ENCODE measurements around the gene MON2. TPM values are rescaled to one million over a fixed set of nuclear protein-coding genes. Genes with fewer than 3 reads are reported as not detected.

The MON2 gene
- total RNA-seq, 1 donor from 2014 or later: 62.3 TPM

DNA sequence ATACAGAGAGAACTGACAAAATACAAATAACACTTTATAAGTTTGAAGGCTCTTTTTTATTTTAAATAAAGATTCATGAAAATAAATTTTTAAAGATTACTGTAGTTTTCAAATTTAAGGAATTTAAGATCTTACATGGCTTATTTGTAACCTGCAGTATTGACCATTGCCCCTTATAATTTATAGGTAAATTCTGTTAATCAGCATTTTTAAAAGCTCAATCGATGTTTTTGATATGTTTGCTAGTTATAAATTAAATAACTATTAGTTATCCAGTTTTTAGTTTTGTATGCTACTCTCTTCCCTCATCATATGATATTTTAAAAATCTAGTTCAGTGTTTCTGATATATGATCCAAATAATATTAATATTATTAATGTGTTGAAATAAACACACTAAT is 109.9 kb downstream of the MON2 start:
- no peaks in the 10 kb centered on the region for H3K4me1 Mint-ChIP-seq
- H3K4me3 Mint-ChIP-seq: no peak overlapping the region
- H2AFZ ChIP-seq (replicated peaks): no peak overlapping the region
- no peaks in the 10 kb centered on the region for H3K4me1 ChIP-seq
- H3K79me2 ChIP-seq (ENCODE audit: low read depth): no peaks in the 10 kb centered on the region
- H3K4me3 ChIP-seq: no peak overlapping the region
- no peaks in the 10 kb centered on the region for H3K27me3 ChIP-seq
- H3K27ac Mint-ChIP-seq: no peak overlapping the region
- no peaks in the 10 kb centered on the region for H3K27me3 Mint-ChIP-seq (ENCODE audit: insufficient read depth, low read depth)
- H3K27ac ChIP-seq: no peak overlapping the region
- no peaks in the 10 kb centered on the region for H3K9me3 ChIP-seq (ENCODE audit: low read depth)
- H3K9ac ChIP-seq: no peak overlapping the region
- DNase-seq (ENCODE audit: low spot score): no peak
- no peaks in the 10 kb centered on the region for H4K20me1 ChIP-seq (ENCODE audit: low read depth)
- H3K4me2 ChIP-seq: no peak overlapping the region
- no peak for TF ChIP-seq EZH2 (IDR thresholded peaks at IDR 0.05)
- no peak for TF ChIP-seq EZH2phosphoT487 (IDR thresholded peaks at IDR 0.05)
- TF ChIP-seq, protein P1, sequence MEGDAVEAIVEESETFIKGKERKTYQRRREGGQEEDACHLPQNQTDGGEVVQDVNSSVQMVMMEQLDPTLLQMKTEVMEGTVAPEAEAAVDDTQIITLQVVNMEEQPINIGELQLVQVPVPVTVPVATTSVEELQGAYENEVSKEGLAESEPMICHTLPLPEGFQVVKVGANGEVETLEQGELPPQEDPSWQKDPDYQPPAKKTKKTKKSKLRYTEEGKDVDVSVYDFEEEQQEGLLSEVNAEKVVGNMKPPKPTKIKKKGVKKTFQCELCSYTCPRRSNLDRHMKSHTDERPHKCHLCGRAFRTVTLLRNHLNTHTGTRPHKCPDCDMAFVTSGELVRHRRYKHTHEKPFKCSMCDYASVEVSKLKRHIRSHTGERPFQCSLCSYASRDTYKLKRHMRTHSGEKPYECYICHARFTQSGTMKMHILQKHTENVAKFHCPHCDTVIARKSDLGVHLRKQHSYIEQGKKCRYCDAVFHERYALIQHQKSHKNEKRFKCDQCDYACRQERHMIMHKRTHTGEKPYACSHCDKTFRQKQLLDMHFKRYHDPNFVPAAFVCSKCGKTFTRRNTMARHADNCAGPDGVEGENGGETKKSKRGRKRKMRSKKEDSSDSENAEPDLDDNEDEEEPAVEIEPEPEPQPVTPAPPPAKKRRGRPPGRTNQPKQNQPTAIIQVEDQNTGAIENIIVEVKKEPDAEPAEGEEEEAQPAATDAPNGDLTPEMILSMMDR (IDR thresholded peaks at IDR 0.05): no peak
- peaks cover 11% of the 10 kb centered on the region for H3F3A ChIP-seq (ENCODE audit: low read depth)
- H3K9me3 Mint-ChIP-seq: no peaks in the 10 kb centered on the region
- H3K36me3 ChIP-seq: peaks cover 11% of the 10 kb centered on the region
- peaks cover 1% of the 10 kb centered on the region for H3K36me3 Mint-ChIP-seq

DNA sequence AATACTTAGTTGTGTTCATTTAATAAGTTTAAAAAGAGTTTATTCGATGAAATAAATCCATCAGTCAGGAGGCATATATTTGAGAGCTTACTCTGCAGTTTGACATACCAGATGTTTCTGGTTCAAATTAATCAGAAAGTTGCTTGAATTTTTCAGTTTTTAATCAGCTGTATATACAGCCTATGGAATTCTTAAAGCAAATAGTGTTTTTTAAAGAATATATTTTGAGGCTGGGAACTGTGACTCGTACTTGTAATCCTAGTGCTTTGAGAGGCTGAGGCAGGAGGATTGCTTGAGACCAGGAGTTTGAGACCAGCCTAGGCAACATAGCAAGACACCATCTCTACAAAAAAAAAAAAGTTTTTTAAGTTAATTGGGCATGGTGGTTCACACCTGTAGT is 112.1 kb downstream of the MON2 start:
- Histone ChIP-seq H3K36me3 (peaks cover 5% of the 10 kb centered on the region), H3F3A (ENCODE audit: low read depth) (peaks cover 11% of the 10 kb centered on the region), H3K4me2 (no peak overlapping the region), H3K27ac (no peak overlapping the region), H3K27me3 (no peaks in the 10 kb centered on the region), H4K20me1 (ENCODE audit: low read depth) (no peaks in the 10 kb centered on the region), H3K4me1 (no peaks in the 10 kb centered on the region), H3K4me3 (no peak overlapping the region), H3K9ac (no peak overlapping the region), H3K79me2 (ENCODE audit: low read depth) (no peaks in the 10 kb centered on the region), H2AFZ (replicated peaks) (no peak overlapping the region), H3K9me3 (ENCODE audit: low read depth) (no peaks in the 10 kb centered on the region)
- Mint-ChIP-seq H3K4me1 (peaks cover 12% of the 10 kb centered on the region), H3K27me3 (ENCODE audit: insufficient read depth, low read depth) (peaks cover 2% of the 10 kb centered on the region), H3K27ac (no peak overlapping the region), H3K9me3 (no peaks in the 10 kb centered on the region), H3K4me3 (no peak overlapping the region), H3K36me3 (peaks cover 7% of the 10 kb centered on the region)
- TF ChIP-seq EZH2phosphoT487 (IDR thresholded peaks at IDR 0.05): no peak
- DNase-seq (ENCODE audit: low spot score): no peak

DNA sequence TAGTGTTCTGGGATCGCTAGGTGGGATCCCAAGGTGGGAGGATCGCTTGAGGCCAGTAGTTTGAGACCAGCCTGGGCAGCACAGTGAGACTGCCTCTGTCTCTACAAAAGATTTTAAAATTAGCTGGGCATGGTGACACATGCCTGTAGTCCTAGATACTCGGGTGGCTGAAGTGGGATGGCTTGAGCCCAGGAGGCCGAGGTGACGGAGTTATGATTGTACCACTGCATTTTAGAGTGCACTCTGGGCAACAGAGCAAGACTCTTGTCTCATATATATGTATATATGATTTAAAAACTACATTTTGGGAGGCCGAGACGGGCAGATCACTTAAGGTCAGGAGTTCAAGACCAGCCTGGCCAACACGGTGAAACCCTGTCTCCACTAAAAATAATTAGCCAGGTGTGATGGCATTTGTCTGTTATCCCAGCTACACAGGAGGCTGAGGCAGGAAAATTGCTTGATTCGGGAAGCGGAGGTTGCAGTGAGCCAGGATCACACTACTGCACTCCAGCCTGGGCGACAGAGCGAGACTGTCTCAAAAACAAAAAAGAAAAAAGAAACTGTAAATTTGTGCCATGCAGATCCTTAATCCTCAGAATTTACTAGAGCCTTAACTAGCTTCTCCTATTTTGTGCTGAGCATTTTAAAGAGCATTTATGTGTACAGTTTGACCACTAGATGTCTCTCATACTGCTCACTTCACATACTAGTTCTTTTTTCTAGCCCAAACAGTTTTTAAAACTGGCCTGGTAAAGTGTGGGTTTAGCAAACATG is 114.8 kb downstream of the MON2 start:
- Mint-ChIP-seq H3K4me1 (peaks cover 23% of the 10 kb centered on the region), H3K36me3 (peaks cover 5% of the 10 kb centered on the region), H3K4me3 (no peak overlapping the region), H3K9me3 (no peaks in the 10 kb centered on the region), H3K27ac (no peak overlapping the region), H3K27me3 (ENCODE audit: insufficient read depth, low read depth) (peaks cover 2% of the 10 kb centered on the region)
- no peak overlapping the region for H3K4me2 ChIP-seq
- TF ChIP-seq EZH2phosphoT487 (IDR thresholded peaks at IDR 0.05) (no peak), EZH2 (IDR thresholded peaks at IDR 0.05) (no peak)
- TF ChIP-seq, protein P1 (IDR thresholded peaks at IDR 0.05): peak; percentile 78
- peaks cover 18% of the 10 kb centered on the region for H3F3A ChIP-seq (ENCODE audit: low read depth)
- no peaks in the 10 kb centered on the region for H3K36me3 ChIP-seq
- H3K4me1 ChIP-seq: no peaks in the 10 kb centered on the region
- no peak overlapping the region for H3K4me3 ChIP-seq
- DNase-seq (ENCODE audit: low spot score): peak; percentile 51
- no peaks in the 10 kb centered on the region for H4K20me1 ChIP-seq (ENCODE audit: low read depth)
- no peaks in the 10 kb centered on the region for H3K79me2 ChIP-seq (ENCODE audit: low read depth)
- H3K9me3 ChIP-seq (ENCODE audit: low read depth): no peaks in the 10 kb centered on the region
- no peak overlapping the region for H3K9ac ChIP-seq
- H3K27ac ChIP-seq: no peak overlapping the region
- no peak overlapping the region for H2AFZ ChIP-seq (replicated peaks)
- H3K27me3 ChIP-seq: no peaks in the 10 kb centered on the region

DNA sequence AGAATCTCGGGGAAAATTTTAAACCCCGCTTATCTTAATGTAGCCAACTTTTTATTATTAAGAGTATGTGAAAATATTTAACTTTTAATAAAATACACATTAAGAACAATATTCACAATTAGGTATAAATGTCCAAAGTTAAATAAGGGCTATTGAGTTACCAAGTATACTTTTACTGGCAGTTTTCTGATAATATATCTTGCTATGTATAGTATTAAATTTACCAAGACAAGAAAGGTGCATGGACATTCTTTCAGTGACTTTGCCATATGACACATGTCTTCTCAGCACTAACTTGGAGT is 115.4 kb downstream of the MON2 start:
- Mint-ChIP-seq H3K9me3 (no peaks in the 10 kb centered on the region), H3K27me3 (ENCODE audit: insufficient read depth, low read depth) (peaks cover 2% of the 10 kb centered on the region), H3K36me3 (peaks cover 8% of the 10 kb centered on the region), H3K4me3 (no peak overlapping the region), H3K4me1 (peaks cover 23% of the 10 kb centered on the region), H3K27ac (no peak overlapping the region)
- H3K9me3 ChIP-seq (ENCODE audit: low read depth): no peaks in the 10 kb centered on the region
- no peaks in the 10 kb centered on the region for H3K4me1 ChIP-seq
- DNase-seq (ENCODE audit: low spot score): no peak
- no peak overlapping the region for H2AFZ ChIP-seq (replicated peaks)
- H4K20me1 ChIP-seq (ENCODE audit: low read depth): no peaks in the 10 kb centered on the region
- H3K27ac ChIP-seq: no peak overlapping the region
- TF ChIP-seq, protein P1 (IDR thresholded peaks at IDR 0.05): no peak
- TF ChIP-seq EZH2phosphoT487 (IDR thresholded peaks at IDR 0.05): no peak
- no peak for TF ChIP-seq EZH2 (IDR thresholded peaks at IDR 0.05)
- no peak overlapping the region for H3K4me3 ChIP-seq
- H3K9ac ChIP-seq: no peak overlapping the region
- H3F3A ChIP-seq (ENCODE audit: low read depth): peaks cover 18% of the 10 kb centered on the region
- H3K27me3 ChIP-seq: no peaks in the 10 kb centered on the region
- H3K4me2 ChIP-seq: no peak overlapping the region
- no peaks in the 10 kb centered on the region for H3K79me2 ChIP-seq (ENCODE audit: low read depth)
- H3K36me3 ChIP-seq: no peaks in the 10 kb centered on the region

All from neural progenitor cell (in vitro differentiated cells).